ENCODE measurements around the gene XCR1.

Gene XCR1

GRCh38 chr3:46025139-46025538 lies 2.1 kb downstream of the XCR1 start:
- Histone ChIP-seq H3K9ac (ENCODE audit: low read depth in 1 of 2, low read length in 2 of 2) (no peak overlapping the region), H3K4me3 (ENCODE audit: low read length in 2 of 2) (no peak overlapping the region), H3K9me3 (ENCODE audit: control insufficient read depth in 2 of 2, low read length in 2 of 2) (no peaks in the 10 kb centered on the region), H3K27me3 (ENCODE audit: control insufficient read depth in 2 of 2, insufficient read depth in 2 of 2, low read length in 2 of 2) (no peaks in the 10 kb centered on the region), H3K27ac (ENCODE audit: low read depth in 2 of 2, low read length in 2 of 2) (no peak overlapping the region), H3K4me1 (ENCODE audit: control insufficient read depth in 2 of 2, insufficient read depth in 2 of 2, low read length in 2 of 2) (no peaks in the 10 kb centered on the region), H3K36me3 (ENCODE audit: control insufficient read depth in 2 of 2, insufficient read depth in 2 of 2, low read length in 2 of 2) (no peaks in the 10 kb centered on the region)

GRCh38 chr3:46024131-46024530 lies 3.2 kb downstream of the XCR1 start:
- H3K9me3 ChIP-seq (ENCODE audit: control insufficient read depth in 2 of 2, low read length in 2 of 2), result no peaks in the 10 kb centered on the region
- no peaks in the 10 kb centered on the region for H3K36me3 ChIP-seq (ENCODE audit: control insufficient read depth in 2 of 2, insufficient read depth in 2 of 2, low read length in 2 of 2)
- H3K4me3 ChIP-seq (ENCODE audit: low read length in 2 of 2), result no peak overlapping the region
- no peak overlapping the region for H3K9ac ChIP-seq (ENCODE audit: low read depth in 1 of 2, low read length in 2 of 2)
- H3K27ac ChIP-seq (ENCODE audit: low read depth in 2 of 2, low read length in 2 of 2), result no peak overlapping the region
- no peaks in the 10 kb centered on the region for H3K27me3 ChIP-seq (ENCODE audit: control insufficient read depth in 2 of 2, insufficient read depth in 2 of 2, low read length in 2 of 2)
- no peaks in the 10 kb centered on the region for H3K4me1 ChIP-seq (ENCODE audit: control insufficient read depth in 2 of 2, insufficient read depth in 2 of 2, low read length in 2 of 2)

DNA sequence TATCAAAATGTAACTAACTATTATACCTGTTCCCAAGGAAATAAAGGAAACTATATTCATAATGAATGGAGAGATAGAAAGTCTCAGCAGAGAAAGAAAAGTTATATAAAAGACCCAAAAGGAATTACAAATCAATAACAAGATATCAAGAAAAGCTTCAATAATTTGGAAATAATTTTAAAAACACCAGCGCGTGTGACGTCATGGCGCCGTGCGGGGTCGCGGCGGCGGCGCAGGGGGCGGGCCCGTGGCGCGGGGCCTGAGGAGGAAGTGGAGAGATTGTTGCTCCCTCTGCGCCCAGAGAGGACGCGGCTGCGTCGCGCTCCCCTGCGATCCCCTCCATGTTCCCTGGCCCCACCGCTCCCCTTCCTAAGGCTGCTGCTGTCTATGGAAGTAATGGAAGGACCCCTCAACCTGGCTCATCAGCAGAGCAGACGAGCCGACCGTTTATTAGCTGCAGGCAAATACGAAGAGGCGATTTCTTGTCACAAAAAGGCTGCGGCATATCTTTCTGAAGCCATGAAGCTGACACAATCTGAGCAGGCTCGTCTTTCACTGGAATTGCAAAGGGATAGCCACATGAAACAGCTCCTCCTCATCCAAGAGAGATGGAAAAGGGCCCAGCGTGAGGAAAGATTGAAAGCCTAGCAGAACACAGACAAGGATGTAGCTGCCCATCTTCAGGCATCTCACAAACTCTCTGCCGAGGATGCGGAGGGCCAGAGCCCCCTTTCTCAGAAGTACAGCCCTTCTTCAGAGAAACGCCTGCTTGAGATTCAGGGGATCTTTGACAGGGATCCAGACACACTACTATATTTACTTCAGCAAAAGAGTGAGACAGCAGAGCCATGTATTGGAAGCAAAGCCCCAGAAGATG lies 4.1 kb downstream of the XCR1 start:
- Histone ChIP-seq H3K36me3 (ENCODE audit: control insufficient read depth in 2 of 2, insufficient read depth in 2 of 2, low read length in 2 of 2) (no peaks in the 10 kb centered on the region), H3K9me3 (ENCODE audit: control insufficient read depth in 2 of 2, low read length in 2 of 2) (no peaks in the 10 kb centered on the region), H3K27ac (ENCODE audit: low read depth in 2 of 2, low read length in 2 of 2) (no peak overlapping the region), H3K27me3 (ENCODE audit: control insufficient read depth in 2 of 2, insufficient read depth in 2 of 2, low read length in 2 of 2) (no peaks in the 10 kb centered on the region), H3K9ac (ENCODE audit: low read depth in 1 of 2, low read length in 2 of 2) (no peak overlapping the region), H3K4me1 (ENCODE audit: control insufficient read depth in 2 of 2, insufficient read depth in 2 of 2, low read length in 2 of 2) (no peaks in the 10 kb centered on the region), H3K4me3 (ENCODE audit: low read length in 2 of 2) (no peak overlapping the region)

GRCh38 chr3:46021516-46021915 lies 5.8 kb downstream of the XCR1 start:
- H3K9me3 ChIP-seq (ENCODE audit: control insufficient read depth in 2 of 2, low read length in 2 of 2), result no peaks in the 10 kb centered on the region
- no peak overlapping the region for H3K9ac ChIP-seq (ENCODE audit: low read depth in 1 of 2, low read length in 2 of 2)

DNA sequence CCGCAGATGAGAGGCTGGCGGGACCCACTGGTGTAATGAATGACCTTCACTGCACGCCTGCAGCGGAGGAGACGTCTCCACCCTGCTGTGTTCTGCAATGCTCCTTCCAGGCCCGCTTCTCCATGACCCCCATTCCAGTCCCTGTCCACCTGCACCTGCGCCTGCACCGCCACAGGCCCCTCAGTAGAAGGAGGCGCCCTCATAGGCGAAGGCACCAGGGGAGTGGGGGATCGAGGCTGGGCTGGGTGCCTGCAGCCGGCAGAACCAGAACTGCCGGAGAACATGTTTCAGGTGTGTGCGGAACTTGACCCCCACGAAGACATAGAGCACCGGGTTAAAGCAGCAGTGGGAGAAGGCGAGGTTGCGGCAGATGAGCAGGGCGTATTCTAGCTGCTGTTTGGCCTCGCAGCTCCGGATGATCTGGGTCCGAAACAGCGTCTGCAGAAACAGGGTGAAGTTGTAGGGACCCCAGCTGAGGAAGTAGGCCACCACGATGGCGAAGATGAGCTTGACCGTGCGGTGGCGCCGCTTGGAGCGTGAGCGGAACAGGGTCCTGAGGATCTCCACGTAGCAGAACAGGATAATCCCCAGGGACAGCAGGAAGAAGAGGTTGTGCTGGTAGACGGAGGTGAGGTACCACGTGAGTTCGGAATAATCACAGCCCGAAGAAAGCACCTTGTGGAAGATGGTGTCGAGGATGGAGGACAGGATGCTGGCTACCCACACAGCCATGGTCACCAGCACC lies 6.3 kb downstream of the XCR1 start:
- no peaks in the 10 kb centered on the region for H3K4me1 ChIP-seq (ENCODE audit: control insufficient read depth in 2 of 2, insufficient read depth in 2 of 2, low read length in 2 of 2)
- no peak overlapping the region for H3K4me3 ChIP-seq (ENCODE audit: low read length in 2 of 2)
- no peaks in the 10 kb centered on the region for H3K9me3 ChIP-seq (ENCODE audit: control insufficient read depth in 2 of 2, low read length in 2 of 2)
- H3K27me3 ChIP-seq (ENCODE audit: control insufficient read depth in 2 of 2, insufficient read depth in 2 of 2, low read length in 2 of 2), result no peaks in the 10 kb centered on the region
- H3K9ac ChIP-seq (ENCODE audit: low read depth in 1 of 2, low read length in 2 of 2), result no peak overlapping the region
- no peaks in the 10 kb centered on the region for H3K36me3 ChIP-seq (ENCODE audit: control insufficient read depth in 2 of 2, insufficient read depth in 2 of 2, low read length in 2 of 2)
- H3K27ac ChIP-seq (ENCODE audit: low read depth in 2 of 2, low read length in 2 of 2), result no peak overlapping the region

More at GRCh38 chr3:46021516-46021915, 5.8 kb downstream of the XCR1 start:
- H3K36me3 ChIP-seq (ENCODE audit: control insufficient read depth in 2 of 2, insufficient read depth in 2 of 2, low read length in 2 of 2), result no peaks in the 10 kb centered on the region
- no peak overlapping the region for H3K27ac ChIP-seq (ENCODE audit: low read depth in 2 of 2, low read length in 2 of 2)
- no peak overlapping the region for H3K4me3 ChIP-seq (ENCODE audit: low read length in 2 of 2)
- no peaks in the 10 kb centered on the region for H3K4me1 ChIP-seq (ENCODE audit: control insufficient read depth in 2 of 2, insufficient read depth in 2 of 2, low read length in 2 of 2)
- H3K27me3 ChIP-seq (ENCODE audit: control insufficient read depth in 2 of 2, insufficient read depth in 2 of 2, low read length in 2 of 2), result no peaks in the 10 kb centered on the region

- Histone ChIP-seq H3K9me3 (ENCODE audit: control insufficient read depth in 2 of 2, low read length in 2 of 2) (no peaks in the 10 kb centered on the region), H3K27ac (ENCODE audit: low read depth in 2 of 2, low read length in 2 of 2) (no peak overlapping the region), H3K27me3 (ENCODE audit: control insufficient read depth in 2 of 2, insufficient read depth in 2 of 2, low read length in 2 of 2) (no peaks in the 10 kb centered on the region), H3K4me1 (ENCODE audit: control insufficient read depth in 2 of 2, insufficient read depth in 2 of 2, low read length in 2 of 2) (no peaks in the 10 kb centered on the region), H3K36me3 (ENCODE audit: control insufficient read depth in 2 of 2, insufficient read depth in 2 of 2, low read length in 2 of 2) (no peaks in the 10 kb centered on the region), H3K4me3 (ENCODE audit: low read length in 2 of 2) (no peak overlapping the region), H3K9ac (ENCODE audit: low read depth in 1 of 2, low read length in 2 of 2) (no peak overlapping the region)
Measured at GRCh38 chr3:46019707-46020106, 7.6 kb downstream of the XCR1 start.

- no peaks in the 10 kb centered on the region for H3K9me3 ChIP-seq (ENCODE audit: control insufficient read depth in 2 of 2, low read length in 2 of 2)
- H3K27me3 ChIP-seq (ENCODE audit: control insufficient read depth in 2 of 2, insufficient read depth in 2 of 2, low read length in 2 of 2), result no peaks in the 10 kb centered on the region
- H3K4me3 ChIP-seq (ENCODE audit: low read length in 2 of 2), result no peak overlapping the region
- H3K9ac ChIP-seq (ENCODE audit: low read depth in 1 of 2, low read length in 2 of 2), result no peak overlapping the region
- no peaks in the 10 kb centered on the region for H3K36me3 ChIP-seq (ENCODE audit: control insufficient read depth in 2 of 2, insufficient read depth in 2 of 2, low read length in 2 of 2)
- H3K27ac ChIP-seq (ENCODE audit: low read depth in 2 of 2, low read length in 2 of 2), result no peak overlapping the region
- no peaks in the 10 kb centered on the region for H3K4me1 ChIP-seq (ENCODE audit: control insufficient read depth in 2 of 2, insufficient read depth in 2 of 2, low read length in 2 of 2)
Measured at GRCh38 chr3:46017720-46018119, 9.6 kb downstream of the XCR1 start.

DNA sequence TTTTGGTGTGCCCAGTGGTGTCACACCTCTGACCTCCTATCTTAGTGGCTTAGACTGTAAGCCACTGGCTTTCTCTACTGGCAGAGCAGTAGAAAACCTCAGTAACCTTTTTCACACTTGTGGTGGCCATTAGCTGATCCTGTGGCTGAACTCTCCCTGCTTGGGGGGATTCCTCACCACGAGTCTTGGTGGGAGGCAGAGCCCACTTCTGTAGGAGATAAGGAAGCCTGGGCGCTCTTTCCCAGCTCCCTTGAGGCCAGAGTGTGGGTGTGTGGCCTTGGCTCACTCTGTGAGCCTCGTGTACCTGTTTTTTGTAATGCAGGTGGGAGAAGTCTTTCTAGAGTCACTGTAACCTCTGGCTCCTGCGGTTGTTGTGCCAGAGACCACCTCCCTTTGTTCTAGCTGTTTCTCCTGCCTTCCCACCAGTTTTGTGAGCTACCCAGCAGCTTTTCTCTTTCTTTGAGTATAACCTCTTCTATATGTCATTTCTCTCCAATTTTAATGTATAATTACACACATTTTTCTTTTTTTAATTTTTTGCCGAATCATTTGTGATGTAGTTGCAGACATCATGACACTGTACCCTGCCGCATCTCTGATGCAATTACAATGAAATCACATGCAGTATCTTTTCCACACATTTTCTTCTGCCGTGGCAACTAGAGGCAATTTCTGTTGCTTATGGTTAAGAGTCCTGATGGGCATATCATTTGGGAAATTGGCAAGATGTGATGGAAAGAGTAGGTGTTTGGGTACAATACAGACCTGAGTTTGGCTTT lies 13.8 kb downstream of the XCR1 start:
- Histone ChIP-seq H3K9ac (ENCODE audit: low read depth in 1 of 2, low read length in 2 of 2) (no peak overlapping the region), H3K27ac (ENCODE audit: low read depth in 2 of 2, low read length in 2 of 2) (no peak overlapping the region), H3K36me3 (ENCODE audit: control insufficient read depth in 2 of 2, insufficient read depth in 2 of 2, low read length in 2 of 2) (no peaks in the 10 kb centered on the region), H3K9me3 (ENCODE audit: control insufficient read depth in 2 of 2, low read length in 2 of 2) (no peaks in the 10 kb centered on the region), H3K4me3 (ENCODE audit: low read length in 2 of 2) (no peak overlapping the region), H3K4me1 (ENCODE audit: control insufficient read depth in 2 of 2, insufficient read depth in 2 of 2, low read length in 2 of 2) (no peaks in the 10 kb centered on the region), H3K27me3 (ENCODE audit: control insufficient read depth in 2 of 2, insufficient read depth in 2 of 2, low read length in 2 of 2) (no peaks in the 10 kb centered on the region)

DNA sequence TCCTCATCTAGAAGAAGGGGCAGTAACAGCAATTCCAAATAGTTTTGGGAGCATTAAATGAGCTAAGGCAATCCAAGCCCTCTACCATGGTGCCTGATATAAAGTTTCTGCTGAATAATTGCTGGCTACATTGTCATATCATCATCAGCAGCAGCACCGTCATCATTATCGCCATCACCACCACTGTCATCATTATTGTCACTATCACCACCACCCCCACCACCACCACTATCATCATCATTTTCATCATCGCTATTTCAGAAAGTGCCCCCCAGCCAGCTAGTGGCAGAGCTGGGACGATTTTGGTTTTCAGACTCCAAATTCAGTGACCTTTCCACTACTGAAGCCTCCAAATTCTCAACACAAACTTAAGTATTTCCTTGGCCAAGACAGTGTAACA lies 15.0 kb downstream of the XCR1 start:
- Histone ChIP-seq H3K4me1 (ENCODE audit: control insufficient read depth in 2 of 2, insufficient read depth in 2 of 2, low read length in 2 of 2) (no peaks in the 10 kb centered on the region), H3K9me3 (ENCODE audit: control insufficient read depth in 2 of 2, low read length in 2 of 2) (no peaks in the 10 kb centered on the region), H3K9ac (ENCODE audit: low read depth in 1 of 2, low read length in 2 of 2) (no peak overlapping the region), H3K27me3 (ENCODE audit: control insufficient read depth in 2 of 2, insufficient read depth in 2 of 2, low read length in 2 of 2) (no peaks in the 10 kb centered on the region), H3K27ac (ENCODE audit: low read depth in 2 of 2, low read length in 2 of 2) (no peak overlapping the region), H3K4me3 (ENCODE audit: low read length in 2 of 2) (no peak overlapping the region), H3K36me3 (ENCODE audit: control insufficient read depth in 2 of 2, insufficient read depth in 2 of 2, low read length in 2 of 2) (no peaks in the 10 kb centered on the region)
